NCI-H2196 treated with DMSO at 0.1 percent for 48 hours (cell line): Measurements from ENCODE around the gene RIT1.
"Not testable (repeated sequence)": the region's sequence is repeated elsewhere in the genome, so short reads cannot be mapped to it uniquely, and the experiment has no call there.

Source experiments
- DNase-seq: peaks from one replicate; lab custom pipeline; 2025; ENCODE audit not compliant: unreplicated experiment; lab: John Stamatoyannopoulos, UW

Gene RIT1

DNA sequence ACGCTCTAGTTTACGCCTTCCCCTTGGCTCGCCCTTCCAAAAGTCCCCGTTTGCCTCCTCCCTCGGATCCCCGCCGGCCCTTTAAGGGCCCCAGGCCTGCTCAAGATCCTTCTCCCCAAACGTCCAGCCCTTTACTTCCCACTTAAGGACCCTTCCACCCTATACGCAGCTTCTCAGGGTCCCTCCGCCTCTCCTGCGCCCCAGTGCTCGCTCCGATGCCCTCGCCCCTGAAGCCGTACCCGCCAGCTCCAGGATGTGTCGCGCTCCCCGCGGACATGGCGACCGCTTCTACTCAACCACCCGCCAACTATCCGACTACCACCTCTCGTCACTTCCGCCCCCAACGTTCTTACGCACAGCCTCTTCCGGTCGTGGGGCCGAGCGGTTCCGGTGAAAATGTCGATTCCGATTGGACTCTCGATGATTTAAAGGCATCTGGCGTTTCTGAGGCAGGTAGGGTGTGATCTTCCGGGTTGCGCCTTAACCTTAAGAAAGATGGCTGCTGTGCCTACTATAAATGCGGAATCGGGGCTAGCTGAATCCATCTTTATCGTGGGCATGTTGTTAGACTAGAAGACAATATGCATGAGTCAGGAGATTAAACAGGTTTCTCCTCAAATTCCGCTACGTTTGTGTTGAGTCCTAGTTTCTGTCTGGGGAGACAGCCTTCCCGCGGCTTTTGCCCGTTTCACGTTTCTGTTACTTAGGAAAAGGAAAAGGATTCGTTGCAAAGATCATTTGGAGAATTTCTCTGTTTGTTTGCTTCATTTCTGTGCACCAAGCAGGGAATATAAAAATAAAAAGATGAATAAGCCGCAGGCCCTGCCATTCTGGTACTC lies 23.2 kb upstream of the RIT1 start, which contains the start of gene KHDC4:
TSS of gene KHDC4 (minus strand) at position 317 of the 839 bp plus-strand sequence. CDS start at position 277, 40 bp downstream.
- DNase-seq, result peak; percentile 97

GRCh38 chr1:155933591-155934096 lies 22.5 kb upstream of the RIT1 start:
- no peak for DNase-seq

- DNase-seq, result no peak
Measured at GRCh38 chr1:155932487-155932886, 21.3 kb upstream of the RIT1 start.

DNA sequence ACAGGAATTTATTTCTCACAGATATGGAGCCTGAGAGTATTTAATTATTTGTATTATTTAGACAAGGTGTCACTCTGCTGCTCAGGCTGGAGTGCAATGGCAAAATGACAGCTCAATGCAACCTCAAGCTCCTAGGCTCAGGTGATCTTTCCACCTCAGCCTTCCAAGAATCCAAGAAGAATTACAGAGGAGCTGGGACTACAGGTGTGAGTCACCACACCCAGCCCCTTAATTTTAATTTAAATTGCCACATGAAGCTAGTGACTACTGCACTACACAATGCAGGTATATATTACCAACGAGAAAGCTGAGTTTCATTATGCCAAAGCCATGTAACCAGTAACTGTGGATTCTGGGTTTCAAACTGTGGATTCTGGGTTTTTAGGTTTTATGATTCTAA lies 20.9 kb upstream of the RIT1 start:
- no peak for DNase-seq

- DNase-seq, result no peak
Measured at GRCh38 chr1:155931332-155932038, 20.3 kb upstream of the RIT1 start.

DNA sequence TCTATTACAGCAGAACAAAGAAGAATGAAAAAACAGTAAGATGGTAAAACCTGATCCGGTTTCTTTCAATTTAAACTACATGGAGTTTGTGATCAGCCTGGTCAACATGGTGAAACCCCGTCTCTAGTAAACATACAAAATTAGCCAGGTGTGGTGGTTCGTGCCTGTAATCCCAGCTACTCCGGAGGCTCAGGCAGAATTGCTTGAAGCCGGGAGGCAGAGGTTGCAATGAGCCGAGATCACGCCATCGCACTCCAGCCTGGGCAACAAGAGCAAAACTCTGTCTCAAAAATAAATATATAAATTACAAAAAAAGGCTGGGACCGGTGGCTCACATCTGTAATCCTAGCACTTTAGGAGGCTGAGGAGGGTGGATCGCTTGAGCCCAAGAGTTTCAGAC lies 19.6 kb upstream of the RIT1 start:
- DNase-seq, result not testable (repeated sequence)

- DNase-seq, result no peak
Measured at GRCh38 chr1:155929057-155929456, 17.9 kb upstream of the RIT1 start.

GRCh38 chr1:155925506-155925905 lies 14.4 kb upstream of the RIT1 start:
- no peak for DNase-seq

GRCh38 chr1:155920717-155921116 lies 9.6 kb upstream of the RIT1 start:
- no peak for DNase-seq

- no peak for DNase-seq
Measured at GRCh38 chr1:155919801-155920200, 8.7 kb upstream of the RIT1 start.

GRCh38 chr1:155918660-155919059 lies 7.5 kb upstream of the RIT1 start:
- DNase-seq, result no peak

DNA sequence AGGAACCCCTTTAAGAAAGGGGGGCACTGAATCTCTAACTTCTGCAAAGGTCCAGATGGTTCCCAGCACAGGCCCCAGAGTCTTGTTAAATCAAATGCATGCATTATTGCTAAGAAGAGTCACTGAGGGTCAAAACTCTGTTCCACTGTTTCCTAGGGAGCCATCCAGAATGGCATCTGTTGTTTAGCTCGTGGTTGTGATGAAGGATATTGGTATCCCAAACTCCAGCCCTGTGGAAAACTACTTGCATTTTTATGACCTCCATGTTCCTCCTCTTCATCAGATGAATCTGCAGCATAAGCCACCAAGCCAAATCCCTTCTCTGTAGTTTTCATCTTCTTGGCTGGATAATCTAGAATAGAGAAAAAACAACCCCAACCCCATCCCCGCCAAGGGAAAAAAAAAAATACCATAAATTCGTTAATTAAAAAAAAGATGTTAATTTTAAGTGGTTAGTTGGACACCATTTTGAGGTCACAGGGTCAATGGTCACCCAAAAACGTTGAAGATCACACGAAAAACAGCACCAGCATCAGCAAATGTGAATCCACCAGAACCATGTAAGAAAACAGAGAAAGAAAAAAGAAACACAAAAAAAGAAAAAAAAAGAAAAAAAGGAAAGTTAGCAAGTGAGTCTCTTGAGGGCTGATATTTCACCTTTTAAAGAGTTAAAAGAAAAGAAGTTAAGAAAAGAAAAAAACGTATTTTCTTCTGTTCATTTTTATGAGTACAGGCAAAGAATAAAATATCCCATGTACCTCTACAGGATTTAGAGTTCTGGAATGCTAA lies 3.0 kb upstream of the RIT1 start:
- no peak for DNase-seq

- no peak for DNase-seq
Measured at GRCh38 chr1:155912056-155912536, 947 bp upstream of the RIT1 start.

GRCh38 chr1:155910621-155911121 lies 478 bp downstream of the RIT1 start:
- no peak for DNase-seq

GRCh38 chr1:155909894-155910293 lies 1.3 kb downstream of the RIT1 start:
- DNase-seq, result no peak

DNA sequence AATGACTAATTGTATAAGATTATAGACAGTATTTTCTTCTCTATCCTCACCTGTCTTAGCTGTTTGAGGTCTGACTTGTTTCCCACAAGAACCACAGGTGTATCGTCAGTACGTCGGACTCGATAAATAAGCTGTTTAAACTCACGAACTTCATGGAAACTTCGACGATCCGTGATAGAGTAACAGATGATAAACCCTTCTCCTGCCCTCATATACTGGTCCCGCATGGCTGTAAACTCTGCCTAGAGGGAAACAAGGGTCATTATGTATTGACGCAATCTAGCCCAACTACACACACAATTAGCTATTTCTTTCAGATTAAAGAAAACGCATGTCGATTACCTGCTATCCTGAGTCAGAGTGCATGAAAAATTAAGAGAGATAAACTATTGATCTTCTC lies 6.9 kb downstream of the RIT1 start:
- no peak for DNase-seq

GRCh38 chr1:155900161-155900560 lies 11.0 kb downstream of the RIT1 start:
- DNase-seq, result no peak

GRCh38 chr1:155899683-155900082 lies 11.5 kb downstream of the RIT1 start:
- no peak for DNase-seq

DNA sequence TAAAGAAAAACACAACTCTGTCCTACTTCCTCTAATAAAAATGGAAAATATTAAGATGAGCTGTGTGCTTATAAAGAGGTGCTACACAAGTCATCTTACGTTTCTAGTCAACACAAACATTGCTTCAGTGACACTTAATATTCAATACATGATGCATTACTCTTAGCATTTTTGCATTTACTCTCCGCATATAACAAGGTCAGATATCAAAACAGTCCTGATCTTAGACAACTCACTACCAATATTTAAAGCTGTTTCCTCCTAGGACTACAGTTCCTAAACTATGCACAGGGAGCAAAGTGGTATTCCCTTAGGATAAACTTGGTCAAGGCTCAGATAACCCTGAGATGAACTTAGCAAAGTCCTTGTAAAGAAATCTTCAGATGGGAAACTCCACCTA lies 12.3 kb downstream of the RIT1 start:
- DNase-seq, result no peak

DNA sequence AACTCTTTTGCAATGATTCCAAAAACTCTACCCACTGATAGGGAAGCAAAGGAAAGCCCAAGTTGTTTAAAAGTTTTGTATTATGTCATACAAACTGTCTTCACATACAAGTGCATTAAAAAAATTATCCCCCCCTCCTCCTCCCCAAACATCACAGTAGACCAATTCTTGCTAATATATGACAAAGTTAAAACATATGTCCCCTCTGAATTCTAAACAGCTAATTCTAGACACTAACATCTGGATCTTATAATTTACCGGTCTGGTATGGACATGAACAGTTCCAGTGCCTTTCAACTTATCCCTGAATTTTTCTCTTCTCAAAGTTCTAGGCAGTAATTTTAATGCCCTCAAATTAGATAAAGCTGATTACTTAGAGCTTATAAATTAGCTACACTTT lies 13.4 kb downstream of the RIT1 start:
- DNase-seq, result no peak

DNA sequence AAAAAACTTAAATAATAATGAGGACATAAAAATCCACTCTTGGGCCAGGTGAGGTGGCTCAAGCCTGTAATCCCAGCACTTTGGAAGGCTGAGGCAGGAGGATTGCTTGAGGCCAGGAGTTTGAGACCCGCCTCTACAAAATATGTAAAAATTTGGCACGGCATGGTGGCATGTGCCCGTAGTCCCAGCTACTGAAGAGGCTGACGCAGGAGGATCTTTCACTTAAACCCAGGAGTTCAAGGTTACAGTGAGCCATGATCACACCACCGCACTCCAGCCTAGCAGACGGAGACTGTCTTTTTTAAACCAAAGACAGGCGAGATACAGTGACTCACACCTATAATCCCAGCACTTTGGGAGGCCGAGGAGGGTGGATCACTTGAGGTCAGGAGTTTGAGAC lies 14.7 kb downstream of the RIT1 start:
- DNase-seq, result not testable (repeated sequence)
